GM21515 (cell line): ENCODE data around the gene TOMM40.
A peak's percentile ranks its signal among the peaks of the same experiment; 100 is the strongest.
"Not testable (repeated sequence)": the region's sequence is repeated elsewhere in the genome, so short reads cannot be mapped to it uniquely, and the experiment has no call there.

Experiments used
- ATAC-seq: cut with Tn5 transposase; IDR thresholded peaks from one replicate; pipeline ENCODE4 v1.9.1; 2021; ENCODE audit not compliant: unreplicated experiment

Gene TOMM40

GRCh38 chr19:44893332-44894051 lies 2.4 kb downstream of the TOMM40 start:
- no peak for ATAC-seq

- ATAC-seq = no peak
Observed at GRCh38 chr19:44894052-44894400, 3.0 kb downstream of the TOMM40 start.

GRCh38 chr19:44894946-44895345 lies 3.9 kb downstream of the TOMM40 start:
- ATAC-seq = no peak

GRCh38 chr19:44897835-44898234 lies 6.8 kb downstream of the TOMM40 start:
- no peak for ATAC-seq

GRCh38 chr19:44900328-44901244 lies 9.5 kb downstream of the TOMM40 start:
- no peak for ATAC-seq

- no peak for ATAC-seq
Observed at GRCh38 chr19:44903216-44903601, 12.2 kb downstream of the TOMM40 start.

GRCh38 chr19:44903602-44904425 lies 12.8 kb downstream of the TOMM40 start:
- no peak for ATAC-seq

- ATAC-seq = no peak
Observed at GRCh38 chr19:44904426-44904994, 13.5 kb downstream of the TOMM40 start.

GRCh38 chr19:44905437-44906160 lies 14.5 kb downstream of the TOMM40 start, which contains the start of gene APOE:
APOE (plus strand) TSS chr19:44905796; CDS start chr19:44906625, 829 bp downstream.
- ATAC-seq = no peak

GRCh38 chr19:44907613-44908012 lies 16.6 kb downstream of the TOMM40 start:
- no peak for ATAC-seq

- ATAC-seq = no peak
Observed at GRCh38 chr19:44908074-44908835, 17.2 kb downstream of the TOMM40 start.

- no peak for ATAC-seq
Observed at GRCh38 chr19:44908836-44909261, 17.8 kb downstream of the TOMM40 start.

GRCh38 chr19:44909775-44910174 lies 18.7 kb downstream of the TOMM40 start:
- ATAC-seq = no peak

- ATAC-seq = not testable (repeated sequence)
Observed at GRCh38 chr19:44911896-44912295, 20.8 kb downstream of the TOMM40 start.

GRCh38 chr19:44912854-44913253 lies 21.8 kb downstream of the TOMM40 start:
- ATAC-seq = no peak

GRCh38 chr19:44913512-44914432 lies 22.7 kb downstream of the TOMM40 start:
- ATAC-seq = not testable (repeated sequence)

GRCh38 chr19:44914433-44915206 lies 23.6 kb downstream of the TOMM40 start, which contains the start of gene APOC1:
APOC1 (plus strand) TSS chr19:44914608; CDS start chr19:44914892, 284 bp downstream.
- ATAC-seq = peak; percentile 84
